ENCODE data around the gene TLR6. TPM values are rescaled to one million over a fixed set of nuclear protein-coding genes. Genes with fewer than 3 reads are reported as not detected.

The TLR6 gene
- total and polyA plus RNA-seq, 2 of the 8 experiments (the other 6 are each of a cell fraction or from before 2014, with no cell fraction given): 0.02 to 0.09 TPM

- no peak overlapping the region for H2BK15ac ChIP-seq (ENCODE audit: low read length)
- DNase-seq (ENCODE audit: low read depth in 1 of 2, low spot score in 2 of 2) (no peak), FAIRE-seq (no peak)
Measured at GRCh38 chr4:38822748-38823303, 33.8 kb downstream of the TLR6 start.

More at GRCh38 chr4:38822748-38823303, 33.8 kb downstream of the TLR6 start:
- H4K91ac ChIP-seq (replicated peaks; ENCODE audit: insufficient read length, low read length): no peak overlapping the region
- H2BK5ac ChIP-seq (ENCODE audit: low read depth, low read length): no peak overlapping the region
- no peak overlapping the region for H3K4me3 ChIP-seq (ENCODE audit: extremely low read depth in 1 of 4, insufficient read depth in 2 of 4, low read depth in 3 of 4, low read length in 4 of 4)
- H2BK20ac ChIP-seq (ENCODE audit: low read length): no peak overlapping the region
- TF ChIP-seq GABPA (IDR thresholded peaks at IDR 0.05; ENCODE audit: borderline replicate concordance, insufficient read depth, low read length): no peak
- no peak for TF ChIP-seq HDAC2 (IDR thresholded peaks at IDR 0.05; ENCODE audit: borderline replicate concordance in 1 of 2, low read depth in 2 of 2, low read length in 2 of 2)
- no peak for TF ChIP-seq BCL11A (IDR thresholded peaks at IDR 0.05; ENCODE audit: low read depth in 2 of 2, low read length in 2 of 2)
- no peak for TF ChIP-seq BRCA1 (IDR thresholded peaks at IDR 0.05; ENCODE audit: low read depth, low read length)
- TF ChIP-seq BACH1 (IDR thresholded peaks at IDR 0.05; ENCODE audit: low read length): no peak
- no peak for TF ChIP-seq SIRT6 (IDR thresholded peaks at IDR 0.05; ENCODE audit: low read length)
- no peak for TF ChIP-seq POLR2AphosphoS5 (IDR thresholded peaks at IDR 0.05; ENCODE audit: low read depth, low read length)
- TF ChIP-seq ASH2L (IDR thresholded peaks at IDR 0.05; ENCODE audit: low read length): no peak
- TF ChIP-seq KDM5A (IDR thresholded peaks at IDR 0.05; ENCODE audit: low read length): no peak
- no peak for TF ChIP-seq RNF2 (IDR thresholded peaks at IDR 0.05; ENCODE audit: borderline replicate concordance, low read depth, low read length, missing control alignments, poor library complexity, severe bottlenecking)
- no peak for TF ChIP-seq ZNF274 (IDR thresholded peaks at IDR 0.05; ENCODE audit: borderline replicate concordance, extremely low read depth, low read length)
- no peak for TF ChIP-seq SIX5 (IDR thresholded peaks at IDR 0.05; ENCODE audit: low read depth, low read length)
- no peak for TF ChIP-seq CBX5 (IDR thresholded peaks at IDR 0.05; ENCODE audit: low read depth, low read length)
- TF ChIP-seq EP300 (IDR thresholded peaks at IDR 0.05; ENCODE audit: borderline replicate concordance in 1 of 2, low read depth in 2 of 2, low read length in 2 of 2): no peak
- H3K4me2 ChIP-seq (ENCODE audit: insufficient read depth in 1 of 2, low read depth in 2 of 2, low read length in 2 of 2): no peak overlapping the region
- no peak overlapping the region for H2BK12ac ChIP-seq (ENCODE audit: low read depth, low read length)
- H3K23ac ChIP-seq (ENCODE audit: insufficient read length): no peak overlapping the region
- no peaks in the 10 kb centered on the region for H3K36me3 ChIP-seq (ENCODE audit: control insufficient read depth in 2 of 4, insufficient read depth in 4 of 4, low read length in 3 of 4)
- no peaks in the 10 kb centered on the region for H3K23me2 ChIP-seq (ENCODE audit: low read depth, low read length)
- H4K8ac ChIP-seq (ENCODE audit: extremely low read depth, insufficient read depth, low read length): no peak overlapping the region
- H3K9me3 ChIP-seq (ENCODE audit: insufficient read depth in 2 of 2, low read depth in 1 of 2, low read length in 1 of 2): peaks cover 7 to 12% of the 10 kb centered on the region in 2 experiments; a peak in 3 of 4 replicates
- no peaks in the 10 kb centered on the region for H3K4me1 ChIP-seq (replicated peaks in 1 of 4; ENCODE audit: control insufficient read depth in 3 of 4, insufficient read depth in 4 of 4, low read length in 3 of 4)
- no peak overlapping the region for H3K27ac ChIP-seq (ENCODE audit: low read depth, low read length)
- no peak overlapping the region for H3K56ac ChIP-seq (replicated peaks; ENCODE audit: insufficient read length, low read depth, low read length)
- no peaks in the 10 kb centered on the region for H3K79me2 ChIP-seq (ENCODE audit: control insufficient read depth in 1 of 2, insufficient read depth in 2 of 2, low read length in 2 of 2)
- H3K4ac ChIP-seq (replicated peaks; ENCODE audit: insufficient read length, low read depth, low read length): no peak overlapping the region
- no peaks in the 10 kb centered on the region for H3K79me1 ChIP-seq (ENCODE audit: low read depth, low read length)
- POLR2A ChIA-PET (ENCODE audit: partially characterized antibody): no interaction called here
- CTCF ChIA-PET (ENCODE audit: partially characterized antibody): interaction anchor here (0.6 to 2.2 kb wide), 5 partner anchors 8 to 51 kb away, joined by 3 to 8 read pairs (median 3); partner anchors contain the start of gene TLR10
- H4K20me1 ChIP-seq (replicated peaks in 1 of 2; ENCODE audit: control insufficient read depth in 1 of 2, insufficient read depth in 2 of 2, low read length in 2 of 2): no peaks in the 10 kb centered on the region
- H3K14ac ChIP-seq (ENCODE audit: insufficient read length): no peak overlapping the region
- H3K9ac ChIP-seq (replicated peaks in 1 of 4; ENCODE audit: extremely low read depth in 1 of 4, low read depth in 3 of 4, low read length in 3 of 4): no peak overlapping the region
- H2BK120ac ChIP-seq (replicated peaks; ENCODE audit: low read depth, low read length): no peak overlapping the region
- H4K5ac ChIP-seq (ENCODE audit: insufficient read length, low read depth, low read length): no peak overlapping the region
- no peak overlapping the region for H2AK5ac ChIP-seq (ENCODE audit: low read depth, low read length)
- H2AFZ ChIP-seq (ENCODE audit: low read length): no peak overlapping the region
- H3K18ac ChIP-seq (ENCODE audit: extremely low read depth, low read length): no peak overlapping the region
- WGBS, 2 experiments (ENCODE audit: extremely low coverage in 1 of 2, insufficient coverage in 1 of 2, insufficient read length in 1 of 2, insufficient replicate concordance in 2 of 2, low coverage in 1 of 2, low lambda C conversion rate in 2 of 2, missing lambda C conversion rate in 1 of 2): 93% methylated on average over 5 of the region's 5 CpGs; no CpG with 5 or more reads in 1 of the 2 experiments
- no peaks in the 10 kb centered on the region for H3K27me3 ChIP-seq (replicated peaks in 1 of 4; ENCODE audit: control insufficient read depth in 3 of 4, extremely low read depth in 1 of 4, insufficient read depth in 3 of 4, low read length in 3 of 4)
